22Rv1 (cell line): Measurements from ENCODE around the gene CCDC57.

Experiments used
- ZFX ChIP-seq: fragments of 450-650 bp; IDR thresholded peaks from 2 replicates; pipeline ENCODE4 v1.6.1; 2017; ENCODE audit warnings: antibody characterized with exemption, borderline replicate concordance
- TF ChIP-seq, protein P1 (sequence below): fragments of 450-650 bp; IDR thresholded peaks from 2 replicates; pipeline ENCODE4 v1.5.1; 2017; ENCODE audit warnings: mild to moderate bottlenecking

DNA sequence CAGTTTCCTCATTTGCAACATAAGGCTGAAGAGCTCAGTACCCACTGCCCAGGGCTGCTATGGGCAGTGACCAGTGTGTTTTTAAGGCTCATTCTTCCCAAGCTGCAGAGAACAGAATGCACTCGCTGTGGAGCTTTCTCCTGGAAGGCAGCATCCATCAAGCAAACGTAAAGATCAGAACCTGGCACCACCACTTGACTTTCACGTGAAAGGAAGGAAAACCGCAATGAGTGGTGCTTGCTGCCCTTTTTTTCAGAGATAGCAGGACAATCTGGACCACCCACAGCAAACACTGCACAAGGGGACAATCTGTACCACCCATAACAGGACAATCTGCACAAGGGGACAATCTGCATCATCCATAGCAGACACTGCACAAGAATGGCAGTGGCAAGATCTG is 49.7 kb upstream of the CCDC57 start:
- TF ChIP-seq, protein P1, sequence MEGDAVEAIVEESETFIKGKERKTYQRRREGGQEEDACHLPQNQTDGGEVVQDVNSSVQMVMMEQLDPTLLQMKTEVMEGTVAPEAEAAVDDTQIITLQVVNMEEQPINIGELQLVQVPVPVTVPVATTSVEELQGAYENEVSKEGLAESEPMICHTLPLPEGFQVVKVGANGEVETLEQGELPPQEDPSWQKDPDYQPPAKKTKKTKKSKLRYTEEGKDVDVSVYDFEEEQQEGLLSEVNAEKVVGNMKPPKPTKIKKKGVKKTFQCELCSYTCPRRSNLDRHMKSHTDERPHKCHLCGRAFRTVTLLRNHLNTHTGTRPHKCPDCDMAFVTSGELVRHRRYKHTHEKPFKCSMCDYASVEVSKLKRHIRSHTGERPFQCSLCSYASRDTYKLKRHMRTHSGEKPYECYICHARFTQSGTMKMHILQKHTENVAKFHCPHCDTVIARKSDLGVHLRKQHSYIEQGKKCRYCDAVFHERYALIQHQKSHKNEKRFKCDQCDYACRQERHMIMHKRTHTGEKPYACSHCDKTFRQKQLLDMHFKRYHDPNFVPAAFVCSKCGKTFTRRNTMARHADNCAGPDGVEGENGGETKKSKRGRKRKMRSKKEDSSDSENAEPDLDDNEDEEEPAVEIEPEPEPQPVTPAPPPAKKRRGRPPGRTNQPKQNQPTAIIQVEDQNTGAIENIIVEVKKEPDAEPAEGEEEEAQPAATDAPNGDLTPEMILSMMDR = no peak
- TF ChIP-seq ZFX = no peak
